Measurements from ENCODE around the gene HHAT. TPM values are rescaled to one million over a fixed set of nuclear protein-coding genes. Genes with fewer than 3 reads are reported as not detected.
A peak's percentile ranks its signal among the peaks of the same experiment; 100 is the strongest.

HHAT gene
- total RNA-seq, 3 donors from 2014 or later, result 3.8 to 31.6 (median 15.1) TPM

GRCh38 chr1:210302501-210302900 is 26.2 kb upstream of the HHAT start:
- Histone ChIP-seq H3K9me3 (no peaks in the 10 kb centered on the region), H3K27me3 (no peaks in the 10 kb centered on the region), H3K36me3 (no peaks in the 10 kb centered on the region), H3K27ac (no peak overlapping the region), H3K4me3 (no peak overlapping the region), H3K4me1 (no peaks in the 10 kb centered on the region)
- no peak for DNase-seq (ENCODE audit: low spot score in 2 of 2)
- TF ChIP-seq, protein P1, sequence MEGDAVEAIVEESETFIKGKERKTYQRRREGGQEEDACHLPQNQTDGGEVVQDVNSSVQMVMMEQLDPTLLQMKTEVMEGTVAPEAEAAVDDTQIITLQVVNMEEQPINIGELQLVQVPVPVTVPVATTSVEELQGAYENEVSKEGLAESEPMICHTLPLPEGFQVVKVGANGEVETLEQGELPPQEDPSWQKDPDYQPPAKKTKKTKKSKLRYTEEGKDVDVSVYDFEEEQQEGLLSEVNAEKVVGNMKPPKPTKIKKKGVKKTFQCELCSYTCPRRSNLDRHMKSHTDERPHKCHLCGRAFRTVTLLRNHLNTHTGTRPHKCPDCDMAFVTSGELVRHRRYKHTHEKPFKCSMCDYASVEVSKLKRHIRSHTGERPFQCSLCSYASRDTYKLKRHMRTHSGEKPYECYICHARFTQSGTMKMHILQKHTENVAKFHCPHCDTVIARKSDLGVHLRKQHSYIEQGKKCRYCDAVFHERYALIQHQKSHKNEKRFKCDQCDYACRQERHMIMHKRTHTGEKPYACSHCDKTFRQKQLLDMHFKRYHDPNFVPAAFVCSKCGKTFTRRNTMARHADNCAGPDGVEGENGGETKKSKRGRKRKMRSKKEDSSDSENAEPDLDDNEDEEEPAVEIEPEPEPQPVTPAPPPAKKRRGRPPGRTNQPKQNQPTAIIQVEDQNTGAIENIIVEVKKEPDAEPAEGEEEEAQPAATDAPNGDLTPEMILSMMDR (IDR thresholded peaks at IDR 0.05), result no peak
- no peak for TF ChIP-seq POLR2A (IDR thresholded peaks at IDR 0.05)
- no peak for TF ChIP-seq POLR2AphosphoS5 (IDR thresholded peaks at IDR 0.05)
- intact Hi-C loops (cut with DNase I; ENCODE audit: low total_unique reads), result no loop called here

DNA sequence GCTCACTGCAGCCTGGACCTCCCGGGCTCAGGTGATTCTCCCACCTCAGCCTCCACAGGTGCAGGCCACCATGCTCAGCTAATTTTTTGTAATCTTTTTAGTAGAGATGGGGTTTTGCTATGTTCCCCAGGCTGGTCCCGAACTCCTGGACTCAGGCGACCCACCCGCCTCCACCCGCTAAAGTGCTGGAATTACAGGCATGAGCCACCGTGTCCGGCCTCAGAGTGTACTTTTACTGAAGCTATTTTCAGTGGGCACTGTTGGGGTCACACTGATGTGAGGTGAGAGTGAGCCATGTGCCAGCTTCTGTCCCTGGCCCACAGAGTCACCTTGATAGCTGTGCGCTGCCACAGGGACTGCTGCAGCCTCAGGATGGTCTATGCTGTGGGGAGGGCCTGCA is 25.3 kb upstream of the HHAT start:
- Histone ChIP-seq H3K27me3 (no peaks in the 10 kb centered on the region), H3K9me3 (no peaks in the 10 kb centered on the region), H3K4me1 (no peaks in the 10 kb centered on the region), H3K4me3 (no peak overlapping the region), H3K36me3 (no peaks in the 10 kb centered on the region), H3K27ac (no peak overlapping the region)
- no peak for DNase-seq (ENCODE audit: low spot score in 2 of 2)
- TF ChIP-seq POLR2AphosphoS5 (IDR thresholded peaks at IDR 0.05) (no peak), POLR2A (IDR thresholded peaks at IDR 0.05) (no peak)
- TF ChIP-seq, protein P1 (IDR thresholded peaks at IDR 0.05), result no peak
- intact Hi-C loops (cut with DNase I; ENCODE audit: low total_unique reads), result loop anchor here (1.0 kb wide), 1 partner anchor 32 kb away; no protein-coding TSS in a partner anchor

DNA sequence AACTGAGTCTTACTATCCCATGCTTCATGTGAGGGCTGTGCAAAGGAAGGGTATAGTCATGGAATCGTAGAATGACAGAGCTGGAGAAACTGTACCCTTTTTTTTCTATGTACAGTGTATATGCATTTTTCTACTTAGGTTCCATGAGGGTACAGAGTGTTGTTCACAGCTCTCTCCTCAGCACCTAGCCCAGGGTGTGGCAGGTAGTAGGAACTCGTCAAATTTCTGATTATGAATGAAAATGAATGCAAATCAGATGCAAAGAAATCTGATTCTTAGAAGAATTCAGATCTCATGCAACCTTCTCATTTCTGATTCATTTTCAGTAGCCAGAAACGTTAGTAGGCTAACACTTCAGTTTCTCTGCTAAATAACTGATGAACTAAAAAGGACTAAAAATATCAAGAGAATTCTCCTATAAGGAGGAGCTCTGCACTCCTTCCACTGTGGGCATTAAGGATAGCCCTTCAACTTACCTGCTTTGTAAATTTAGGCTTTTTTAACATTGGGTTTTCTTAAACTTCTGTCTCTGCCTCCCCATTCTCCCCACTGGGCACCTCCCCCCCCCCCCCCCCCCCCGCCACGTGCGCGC is 18.0 kb upstream of the HHAT start:
- Histone ChIP-seq H3K27ac (no peak overlapping the region), H3K27me3 (no peaks in the 10 kb centered on the region), H3K9me3 (no peaks in the 10 kb centered on the region), H3K4me1 (no peaks in the 10 kb centered on the region), H3K36me3 (no peaks in the 10 kb centered on the region), H3K4me3 (peak overlapping the region in 2 of 3 donors; percentile 47 to 62)
- no peak for TF ChIP-seq POLR2AphosphoS5 (IDR thresholded peaks at IDR 0.05)
- no peak for DNase-seq (ENCODE audit: low spot score in 2 of 2)
- intact Hi-C loops (cut with DNase I; ENCODE audit: low total_unique reads), result no loop called here

- Histone ChIP-seq H3K27me3 (no peaks in the 10 kb centered on the region), H3K9me3 (no peaks in the 10 kb centered on the region), H3K36me3 (no peaks in the 10 kb centered on the region), H3K4me3 (peak overlapping the region; percentile 25 to 62 (median 47)), H3K4me1 (no peaks in the 10 kb centered on the region), H3K27ac (peak overlapping the region; percentile 21 to 60)
- DNase-seq (ENCODE audit: low spot score in 2 of 2), result no peak
- no peak for TF ChIP-seq POLR2A (IDR thresholded peaks at IDR 0.05)
- TF ChIP-seq, protein P1 (IDR thresholded peaks at IDR 0.05), result no peak
- no peak for TF ChIP-seq POLR2AphosphoS5 (IDR thresholded peaks at IDR 0.05)
- intact Hi-C loops (cut with DNase I; ENCODE audit: low total_unique reads), result no loop called here
Measured at GRCh38 chr1:210311726-210312493, 16.8 kb upstream of the HHAT start.

DNA sequence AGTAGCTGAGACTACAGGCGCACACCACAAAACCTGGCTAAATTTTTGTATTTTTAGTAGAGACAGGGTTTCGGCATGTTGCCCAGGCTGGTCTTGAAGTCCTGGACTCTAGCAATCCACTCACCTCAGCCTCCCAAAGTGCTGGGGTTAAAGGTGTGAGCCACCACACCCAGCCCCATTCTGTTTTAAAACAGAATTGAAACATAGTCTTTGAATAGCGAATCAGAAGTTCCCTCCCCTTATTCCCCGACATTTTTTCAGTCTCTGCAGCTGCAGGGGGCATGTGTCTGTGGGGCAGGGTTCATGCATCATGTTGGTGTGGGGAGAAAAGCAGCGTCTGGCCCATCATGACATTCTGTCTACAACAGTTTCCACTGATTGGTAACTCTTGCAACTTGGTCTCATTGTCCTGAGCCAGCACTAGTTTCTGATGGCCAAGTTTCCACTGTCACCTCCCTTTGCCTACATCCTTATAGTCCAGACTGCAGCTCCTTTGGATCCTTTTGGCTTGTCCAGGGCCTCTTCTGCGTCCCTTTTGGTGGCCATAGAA is 15.6 kb upstream of the HHAT start:
- intact Hi-C loops (cut with DNase I; ENCODE audit: low total_unique reads), result no loop called here

DNA sequence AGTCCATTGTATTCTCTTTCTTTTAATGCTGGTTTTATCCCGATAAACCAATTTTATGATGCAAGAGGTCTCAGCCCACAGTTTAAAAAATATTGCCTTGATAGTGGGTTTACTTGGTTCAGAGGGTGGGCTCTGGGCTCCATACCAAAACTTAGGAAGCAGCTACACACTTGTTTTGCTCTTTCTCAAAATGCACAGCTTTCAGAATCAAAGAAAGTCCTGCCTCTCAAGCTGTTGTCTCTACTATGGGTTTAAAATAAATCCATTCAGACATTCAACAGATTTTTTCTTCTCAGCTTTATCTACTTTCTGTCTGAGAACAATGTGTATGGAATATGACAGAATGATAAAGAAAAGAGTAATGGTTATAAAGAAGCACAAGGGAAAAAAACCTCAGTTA is 14.8 kb upstream of the HHAT start:
- TF ChIP-seq, protein P1 (IDR thresholded peaks at IDR 0.05), result no peak
- no peak for TF ChIP-seq POLR2A (IDR thresholded peaks at IDR 0.05)
- TF ChIP-seq POLR2AphosphoS5 (IDR thresholded peaks at IDR 0.05), result no peak
- intact Hi-C loops (cut with DNase I; ENCODE audit: low total_unique reads), result no loop called here
- H3K4me1 ChIP-seq, result no peaks in the 10 kb centered on the region
- H3K36me3 ChIP-seq, result no peaks in the 10 kb centered on the region
- H3K27ac ChIP-seq, result no peak overlapping the region
- no peaks in the 10 kb centered on the region for H3K9me3 ChIP-seq
- H3K4me3 ChIP-seq, result no peak overlapping the region
- no peaks in the 10 kb centered on the region for H3K27me3 ChIP-seq
- no peak for DNase-seq (ENCODE audit: low spot score in 2 of 2)

More for the DNA sequence above, 15.6 kb upstream of the HHAT start:
- H3K4me1 ChIP-seq, result no peaks in the 10 kb centered on the region
- H3K36me3 ChIP-seq, result no peaks in the 10 kb centered on the region
- H3K4me3 ChIP-seq, result no peak overlapping the region
- H3K9me3 ChIP-seq, result no peaks in the 10 kb centered on the region
- no peaks in the 10 kb centered on the region for H3K27me3 ChIP-seq
- TF ChIP-seq POLR2A (IDR thresholded peaks at IDR 0.05), result no peak
- no peak for DNase-seq (ENCODE audit: low spot score in 2 of 2)
- no peak overlapping the region for H3K27ac ChIP-seq

Measured in breast epithelium (tissue), 4 donors.